ENCODE measurements around the gene PDE11A.
A peak's percentile ranks its signal among the peaks of the same experiment; 100 is the strongest.

The PDE11A gene

GRCh38 chr2:178109813-178110212 is 37.2 kb upstream of the PDE11A start:
- Histone ChIP-seq H3K27me3 (ENCODE audit: control insufficient read depth, insufficient read depth, low read length) (no peaks in the 10 kb centered on the region), H2AFZ (no peak overlapping the region), H3K4me1 (peaks cover 6% of the 10 kb centered on the region), H3K9ac (no peak overlapping the region), H3K4me3 (ENCODE audit: low read depth, low read length) (peak overlapping the region; percentile 17), H3K36me3 (ENCODE audit: control insufficient read depth, insufficient read depth, low read length) (no peaks in the 10 kb centered on the region), H3K79me2 (no peaks in the 10 kb centered on the region), H3K9me3 (ENCODE audit: control insufficient read depth, low read length) (no peaks in the 10 kb centered on the region), H3K27ac (no peak overlapping the region), H3K4me2 (ENCODE audit: low read length) (no peak overlapping the region)
- peak; percentile 55 for TF ChIP-seq CTCF (IDR thresholded peaks at IDR 0.05)

- no peaks in the 10 kb centered on the region for H3K9me3 ChIP-seq (ENCODE audit: control insufficient read depth, low read length)
- no peaks in the 10 kb centered on the region for H3K79me2 ChIP-seq
- no peak overlapping the region for H3K4me2 ChIP-seq (ENCODE audit: low read length)
- peaks cover 6% of the 10 kb centered on the region for H3K4me1 ChIP-seq
- H3K27ac ChIP-seq, result no peak overlapping the region
- no peak for TF ChIP-seq CTCF (IDR thresholded peaks at IDR 0.05)
- H2AFZ ChIP-seq, result no peak overlapping the region
- no peak overlapping the region for H3K4me3 ChIP-seq (ENCODE audit: low read depth, low read length)
- no peaks in the 10 kb centered on the region for H3K36me3 ChIP-seq (ENCODE audit: control insufficient read depth, insufficient read depth, low read length)
- H3K27me3 ChIP-seq (ENCODE audit: control insufficient read depth, insufficient read depth, low read length), result no peaks in the 10 kb centered on the region
- no peak overlapping the region for H3K9ac ChIP-seq
Measured at GRCh38 chr2:178108176-178108575, 35.6 kb upstream of the PDE11A start.

GRCh38 chr2:178106053-178106452 is 33.5 kb upstream of the PDE11A start:
- H2AFZ ChIP-seq, result no peak overlapping the region
- no peaks in the 10 kb centered on the region for H3K4me1 ChIP-seq
- no peaks in the 10 kb centered on the region for H3K9me3 ChIP-seq (ENCODE audit: control insufficient read depth, low read length)
- no peaks in the 10 kb centered on the region for H3K36me3 ChIP-seq (ENCODE audit: control insufficient read depth, insufficient read depth, low read length)
- no peak overlapping the region for H3K4me3 ChIP-seq (ENCODE audit: low read depth, low read length)
- no peak overlapping the region for H3K4me2 ChIP-seq (ENCODE audit: low read length)
- H3K9ac ChIP-seq, result no peak overlapping the region
- H3K27ac ChIP-seq, result no peak overlapping the region
- no peaks in the 10 kb centered on the region for H3K79me2 ChIP-seq
- H3K27me3 ChIP-seq (ENCODE audit: control insufficient read depth, insufficient read depth, low read length), result no peaks in the 10 kb centered on the region
- TF ChIP-seq CTCF (IDR thresholded peaks at IDR 0.05), result no peak

- no peaks in the 10 kb centered on the region for H3K27me3 ChIP-seq (ENCODE audit: control insufficient read depth, insufficient read depth, low read length)
- H3K4me3 ChIP-seq (ENCODE audit: low read depth, low read length), result no peak overlapping the region
- no peaks in the 10 kb centered on the region for H3K79me2 ChIP-seq
- H3K36me3 ChIP-seq (ENCODE audit: control insufficient read depth, insufficient read depth, low read length), result no peaks in the 10 kb centered on the region
- H3K9me3 ChIP-seq (ENCODE audit: control insufficient read depth, low read length), result no peaks in the 10 kb centered on the region
- H3K4me2 ChIP-seq (ENCODE audit: low read length), result no peak overlapping the region
- H3K9ac ChIP-seq, result no peak overlapping the region
- no peak for TF ChIP-seq CTCF (IDR thresholded peaks at IDR 0.05)
- H2AFZ ChIP-seq, result no peak overlapping the region
- no peaks in the 10 kb centered on the region for H3K4me1 ChIP-seq
- H3K27ac ChIP-seq, result no peak overlapping the region
Measured at GRCh38 chr2:178105566-178105965, 33.0 kb upstream of the PDE11A start.

- Histone ChIP-seq H3K4me1 (no peaks in the 10 kb centered on the region), H2AFZ (no peak overlapping the region), H3K27me3 (ENCODE audit: control insufficient read depth, insufficient read depth, low read length) (no peaks in the 10 kb centered on the region), H3K4me3 (ENCODE audit: low read depth, low read length) (no peak overlapping the region), H3K79me2 (no peaks in the 10 kb centered on the region), H3K4me2 (ENCODE audit: low read length) (no peak overlapping the region), H3K27ac (no peak overlapping the region), H3K9me3 (ENCODE audit: control insufficient read depth, low read length) (no peaks in the 10 kb centered on the region), H3K9ac (no peak overlapping the region), H3K36me3 (ENCODE audit: control insufficient read depth, insufficient read depth, low read length) (no peaks in the 10 kb centered on the region)
- TF ChIP-seq CTCF (IDR thresholded peaks at IDR 0.05), result no peak
Measured at GRCh38 chr2:178101321-178102079, 28.9 kb upstream of the PDE11A start.

All from parathyroid adenoma (tissue), 2 donors.